ENCODE results near the gene DNAH1.

- TF ChIP-seq POLR2AphosphoS5 (IDR thresholded peaks at IDR 0.05) (no peak), CTCF (IDR thresholded peaks at IDR 0.05) (no peak)
These were observed 15.0 kb downstream of the DNAH1 start for GRCh38 chr3:52331091-52331490.
